AG04450 (cell line): ENCODE measurements around the gene TSC22D2. TPM values are rescaled to one million over a fixed set of nuclear protein-coding genes. Genes with fewer than 3 reads are reported as not detected.

Source experiments
- CTCF ChIA-PET: fragments of 300-600, 350-600 bp; formaldehyde crosslinking; extraction: SDS; loops from one replicate; lab custom pipeline; 2022; ENCODE audit warnings: antibody characterized with exemption, inconsistent platforms; lab: Charles Lee
- POLR2A ChIA-PET: fragments of 350-600 bp; formaldehyde crosslinking; extraction: SDS; loops from one replicate; lab custom pipeline; 2021; ENCODE audit warnings: antibody characterized with exemption, inconsistent platforms; lab: Yijun Ruan, JAX
- DNase-seq: peaks from one replicate; pipeline ENCODE4 v3.0.0-alpha.2; 2011; ENCODE audit warnings: low read depth, low spot score
- H3K27ac ChIP-seq: one replicate; pipeline ENCODE4 v1.5.1; 2012; ENCODE audit warnings: low read depth, low read length, control low read depth
- H3K27me3 ChIP-seq: one replicate; pipeline ENCODE4 v1.6.0; 2012; ENCODE audit warnings: low read length; ENCODE audit not compliant: control insufficient read depth, insufficient read depth
- H3K4me3 ChIP-seq: 2 replicates; pipeline ENCODE4 v1.5.1; 2011; ENCODE audit warnings: mild to moderate bottlenecking, low read depth, low read length, control low read depth
- H3K9me3 ChIP-seq: 2 replicates; pipeline ENCODE4 v1.5.1; 2012; ENCODE audit warnings: low read length; ENCODE audit not compliant: control insufficient read depth, insufficient read depth
- CTCF ChIP-seq: IDR thresholded peaks from 2 replicates; pipeline ENCODE4 v1.5.1; 2011; ENCODE audit warnings: low read depth, low read length, control low read depth, inconsistent platforms
- polyA plus RNA-seq: library from polyadenylated mRNA; depleted of rRNA; stranded (reverse); fragments of >200 nt; gene quantifications from 2 replicates; pipeline ENCODE4 v1.2.3, GENCODE V29; 2011

Gene TSC22D2
- polyA plus RNA-seq, 1 experiment, result 28.4 TPM

DNA sequence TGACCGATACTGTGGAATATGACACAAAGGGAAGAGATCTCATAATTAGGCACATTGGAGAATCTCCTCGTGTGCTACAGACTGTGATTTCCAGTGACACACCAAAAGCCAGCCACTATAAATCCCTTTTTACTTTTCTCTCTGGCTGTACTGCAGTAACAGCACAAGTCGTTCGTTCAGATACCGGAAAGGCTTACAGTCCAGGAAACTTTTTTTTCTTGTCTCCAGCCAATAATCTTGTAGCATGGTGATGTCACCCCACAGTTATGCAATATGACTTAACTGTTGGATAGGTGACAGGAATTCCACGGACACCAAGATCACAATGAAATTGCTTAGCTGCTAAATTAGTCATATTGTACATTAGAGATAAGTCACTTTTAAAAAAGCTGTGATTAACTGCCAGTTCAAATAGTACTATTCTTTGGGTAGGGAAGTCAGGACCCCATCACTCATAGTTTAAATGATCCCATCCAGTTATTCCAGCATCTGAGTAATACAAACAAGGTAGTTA, 36.3 kb upstream of the TSC22D2 start:
- no peak for TF ChIP-seq CTCF
- Histone ChIP-seq H3K4me3 (peak overlapping the region; percentile 63), H3K27ac (peak overlapping the region; percentile 95), H3K27me3 (no peaks in the 10 kb centered on the region), H3K9me3 (no peaks in the 10 kb centered on the region; the same call in 1 of the 2 replicates)
- ChIA-PET CTCF (interaction anchor here (1.4 kb wide), 1 partner anchor 13 kb away, joined by 3 read pairs; no protein-coding TSS in a partner anchor), POLR2A (interaction anchor here (2.3 kb wide), 1 partner anchor 37 kb away, joined by 27 read pairs; the partner anchor contains the start of gene TSC22D2)
- DNase-seq, result peak; percentile 97

- Histone ChIP-seq H3K4me3 (no peak overlapping the region), H3K27me3 (no peaks in the 10 kb centered on the region), H3K9me3 (no peaks in the 10 kb centered on the region; the same call in 1 of the 2 replicates), H3K27ac (no peak overlapping the region)
- CTCF ChIA-PET, result interaction anchor here (1.4 kb wide), 1 partner anchor 12 kb away, joined by 3 read pairs; no protein-coding TSS in a partner anchor
- POLR2A ChIA-PET, result interaction anchor here (2.3 kb wide), 1 partner anchor 36 kb away, joined by 27 read pairs; the partner anchor contains the start of gene TSC22D2
- no peak for DNase-seq
- TF ChIP-seq CTCF, result no peak
Measured at GRCh38 chr3:150372320-150372719, 35.8 kb upstream of the TSC22D2 start.

GRCh38 chr3:150372722-150373121, 35.4 kb upstream of the TSC22D2 start:
- no peak overlapping the region for H3K4me3 ChIP-seq
- peak; percentile 38 for TF ChIP-seq CTCF
- H3K27ac ChIP-seq, result no peak overlapping the region
- no peaks in the 10 kb centered on the region; the same call in 1 of the 2 replicates for H3K9me3 ChIP-seq
- no peak for DNase-seq
- ChIA-PET CTCF (interaction anchor here (1.4 kb wide), 1 partner anchor 12 kb away, joined by 3 read pairs; no protein-coding TSS in a partner anchor), POLR2A (no interaction called here)
- H3K27me3 ChIP-seq, result no peaks in the 10 kb centered on the region

DNA sequence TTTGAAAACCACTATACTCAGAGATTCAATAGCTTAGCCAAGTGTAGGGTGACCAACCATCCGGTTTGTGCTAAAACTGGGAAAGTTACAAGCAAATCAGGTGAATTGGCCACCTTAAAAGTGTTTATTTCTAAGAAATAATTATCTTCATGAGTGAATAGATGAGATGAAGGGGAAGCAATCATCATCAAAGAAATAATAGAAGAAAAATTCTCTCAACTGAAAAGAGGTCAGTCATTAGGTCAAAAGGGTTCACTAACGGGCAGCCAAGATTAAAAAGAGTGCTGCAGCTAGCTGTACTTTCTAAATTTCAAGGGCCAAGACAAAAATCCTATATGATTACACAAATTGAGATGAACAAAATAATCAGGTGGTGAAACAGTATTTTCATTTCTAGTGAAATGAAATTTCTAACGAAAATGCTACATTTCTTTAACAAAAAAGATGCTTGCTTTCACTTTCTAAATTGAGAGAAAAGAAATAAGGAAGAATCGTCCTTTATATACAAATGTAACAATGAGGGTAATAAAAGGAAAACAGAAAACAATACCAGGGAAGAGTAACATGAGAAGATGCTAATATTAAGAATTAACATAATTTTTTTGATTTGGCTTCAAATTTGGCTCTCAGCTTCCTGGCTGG, 34.7 kb upstream of the TSC22D2 start:
- Histone ChIP-seq H3K4me3 (no peak overlapping the region), H3K27me3 (no peaks in the 10 kb centered on the region), H3K27ac (no peak overlapping the region), H3K9me3 (no peaks in the 10 kb centered on the region; the same call in 1 of the 2 replicates)
- ChIA-PET CTCF (interaction anchor here (1.0 to 1.4 kb wide), 2 partner anchors 11 to 34 kb away, joined by 3 read pairs; no protein-coding TSS in a partner anchor), POLR2A (no interaction called here)
- DNase-seq, result no peak
- TF ChIP-seq CTCF, result no peak

DNA sequence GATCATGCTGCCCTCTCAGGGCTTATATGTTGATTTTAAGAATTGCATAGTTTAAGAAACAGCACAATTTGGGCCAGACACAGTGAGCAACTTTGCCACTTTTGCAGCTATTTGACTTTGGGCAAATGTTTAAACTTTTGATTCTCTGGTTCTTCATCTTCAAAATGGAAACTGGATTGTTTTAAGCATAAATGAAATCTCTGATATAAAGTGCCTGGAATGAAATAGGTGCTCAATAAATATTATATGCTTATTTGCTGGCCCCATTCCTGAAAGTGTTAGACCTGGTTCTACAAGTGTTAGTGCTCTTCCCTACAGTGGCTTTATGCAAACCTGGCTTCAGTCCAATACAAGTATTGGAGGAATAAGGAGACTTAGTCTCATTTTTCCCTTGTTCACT, 33.1 kb upstream of the TSC22D2 start:
- CTCF ChIA-PET, result interaction anchor here (0.6 kb wide), 1 partner anchor 1184 kb away, joined by 3 read pairs; no protein-coding TSS in a partner anchor
- POLR2A ChIA-PET, result no interaction called here
- no peak overlapping the region for H3K27ac ChIP-seq

More for the DNA sequence above, 33.1 kb upstream of the TSC22D2 start:
- H3K9me3 ChIP-seq, result no peaks in the 10 kb centered on the region
- no peak for DNase-seq
- no peak overlapping the region for H3K4me3 ChIP-seq
- H3K27me3 ChIP-seq, result no peaks in the 10 kb centered on the region
- TF ChIP-seq CTCF, result no peak
